HT1080 (cell line): Measurements from ENCODE around the gene BTBD10. TPM values are rescaled to one million over a fixed set of nuclear protein-coding genes. Genes with fewer than 3 reads are reported as not detected.
A peak's percentile ranks its signal among the peaks of the same experiment; 100 is the strongest.

ENCODE experiments used
- DNase-seq: peaks from one replicate; pipeline ENCODE4 v3.0.0-alpha.2; 2015; ENCODE audit warnings: low read depth
- polyA plus RNA-seq, 2 experiments: library from polyadenylated mRNA; depleted of rRNA; stranded (reverse); fragments of >200 nt; gene quantifications; 2 replicates each; pipeline ENCODE4 v1.2.3, GENCODE V29; 2015
- total RNA-seq: library from RNA; depleted of rRNA; stranded (reverse); fragments of >200 nt; shearing (Covaris generic); gene quantifications from 2 replicates; pipeline ENCODE4 v1.2.3, GENCODE V29; 2014; rRNA removed

The BTBD10 gene
- 62.3 and 64.0 TPM in 2 replicates for total RNA-seq
- polyA plus RNA-seq (2015; cell fraction: cytosol; rRNA removed): 55.6 and 60.3 TPM in 2 replicates
- 47.5 and 53.2 TPM in 2 replicates for polyA plus RNA-seq (2015; cell fraction: nucleus; rRNA removed)

DNA sequence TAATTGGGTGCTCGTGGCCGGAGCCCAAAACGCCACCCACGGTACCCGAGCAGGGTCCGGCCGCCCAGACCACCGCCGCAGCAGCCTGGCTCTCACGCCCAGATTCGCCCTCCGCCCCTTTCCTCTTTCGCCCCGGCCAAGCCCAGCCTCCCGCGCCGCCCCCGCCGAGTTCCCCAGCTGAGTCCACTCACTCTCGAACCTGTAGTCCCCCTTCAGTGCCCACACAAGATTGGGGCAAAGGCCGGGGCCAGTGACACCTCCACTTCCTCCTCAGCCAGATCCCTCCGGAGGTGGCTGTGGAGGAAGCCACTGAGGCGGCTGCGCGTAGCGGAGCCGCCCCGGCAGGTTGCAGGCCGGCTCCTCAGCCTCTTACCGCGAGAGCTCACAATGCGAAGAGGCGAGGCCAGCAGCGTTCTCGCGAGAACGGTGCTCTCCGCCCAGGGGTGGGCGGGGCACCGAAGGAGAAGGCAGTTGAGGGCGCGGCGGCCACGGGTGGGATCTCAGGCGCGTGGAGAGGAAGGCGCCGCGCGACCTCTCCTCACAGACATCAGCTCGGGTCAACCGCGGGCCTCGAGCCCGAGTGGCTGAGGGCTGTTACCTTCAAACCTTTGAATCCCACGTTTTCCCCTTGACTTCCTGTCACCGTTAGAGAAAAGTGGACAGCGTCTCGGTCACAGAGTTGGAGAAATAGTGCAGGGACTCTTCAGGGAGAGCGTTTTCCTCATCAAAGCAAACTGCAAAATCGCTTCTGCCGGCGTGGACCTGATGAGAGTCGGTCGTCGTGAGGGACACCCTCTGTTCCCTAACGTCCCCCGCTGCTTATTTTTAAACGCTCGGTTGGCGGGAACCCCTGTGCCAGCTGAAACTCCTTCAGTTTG is at the start of gene BTBD10:
Gene BTBD10, minus strand, starts transcription at position 322 of the 878 bp plus-strand sequence. CDS start 18,098 bp downstream, outside the sequence.
- DNase-seq: peak; percentile 93

DNA sequence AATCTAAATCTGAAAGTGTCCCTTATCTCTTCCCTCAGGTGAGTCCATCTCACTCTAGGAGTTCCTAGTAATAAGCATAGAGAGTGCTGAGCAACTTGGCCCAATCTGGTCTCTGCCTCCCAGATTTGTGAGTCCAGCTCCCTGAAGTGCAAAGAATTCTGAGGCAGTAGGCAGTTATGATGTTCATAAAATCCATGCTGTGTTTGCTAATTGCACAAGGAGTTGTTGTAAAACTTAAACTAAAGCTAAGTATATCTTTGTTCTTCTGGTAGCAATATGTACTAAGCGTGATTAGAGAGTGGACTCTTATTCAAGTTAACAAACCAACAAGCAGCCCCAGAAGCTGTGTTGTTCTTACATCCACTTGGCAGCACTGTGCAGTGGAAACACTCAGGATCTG is 40.4 kb upstream of the BTBD10 start:
- DNase-seq: no peak

DNA sequence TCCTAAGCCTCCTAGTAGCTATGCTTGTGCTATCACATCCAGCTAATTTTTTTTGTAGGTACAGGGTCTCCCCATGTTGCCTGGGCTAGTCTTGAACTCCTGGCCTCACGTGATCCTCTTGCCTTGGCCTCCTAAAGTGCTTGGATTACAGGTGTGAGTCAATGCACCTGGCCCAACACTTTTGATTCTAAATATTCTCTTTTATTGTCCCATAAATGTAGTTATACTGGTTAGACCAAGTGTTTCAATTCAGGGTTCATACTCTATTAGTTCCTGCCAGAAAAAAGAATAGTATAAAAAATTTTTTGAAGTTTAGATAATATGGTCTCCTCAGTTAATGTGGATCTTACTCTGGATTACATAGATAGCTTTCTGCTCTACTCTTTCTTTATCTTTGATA is 39.5 kb upstream of the BTBD10 start:
- DNase-seq: no peak

DNA sequence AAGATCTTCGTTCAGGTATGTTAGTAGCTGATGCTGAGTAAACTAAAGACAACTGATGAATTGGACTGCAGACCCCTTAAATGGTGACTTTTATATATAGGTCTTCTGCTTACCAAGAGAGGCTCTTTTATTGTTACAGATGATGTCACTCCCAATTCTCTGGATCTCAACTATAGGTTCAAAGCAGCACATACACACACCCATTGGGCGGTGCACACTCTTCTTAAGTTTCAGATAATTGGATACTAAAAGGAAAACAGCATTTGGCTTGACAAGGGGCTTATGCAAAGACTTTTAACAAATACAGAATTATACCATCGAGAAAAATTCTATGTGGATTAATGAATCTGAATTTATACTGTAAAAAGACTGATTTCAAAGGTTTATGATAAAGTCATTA is 32.9 kb upstream of the BTBD10 start, which contains the start of gene PTH:
Gene PTH, minus strand, starts transcription at position 69 of the 400 bp plus-strand sequence. CDS start 3,142 bp downstream, outside the sequence.
- DNase-seq: no peak

DNA sequence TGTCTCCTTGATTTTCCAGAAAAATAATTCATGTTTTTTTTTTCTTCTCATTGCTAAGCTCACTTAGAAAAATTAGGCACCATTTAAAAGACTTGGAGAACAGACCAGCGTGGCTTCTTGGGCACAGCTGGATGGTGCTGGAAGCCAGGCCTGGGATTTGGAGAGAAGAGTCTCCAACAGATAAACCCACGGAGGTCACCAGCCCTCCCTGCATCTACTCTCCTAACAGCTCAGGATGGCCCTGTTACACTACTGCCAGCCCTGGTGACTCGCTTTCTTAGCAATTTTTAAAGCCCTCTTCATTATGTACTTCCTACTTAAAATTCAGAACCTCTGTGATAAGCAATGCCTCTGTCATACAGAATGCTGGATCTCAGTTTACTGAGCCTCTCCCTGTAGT is 31.0 kb upstream of the BTBD10 start:
- no peak for DNase-seq

DNA sequence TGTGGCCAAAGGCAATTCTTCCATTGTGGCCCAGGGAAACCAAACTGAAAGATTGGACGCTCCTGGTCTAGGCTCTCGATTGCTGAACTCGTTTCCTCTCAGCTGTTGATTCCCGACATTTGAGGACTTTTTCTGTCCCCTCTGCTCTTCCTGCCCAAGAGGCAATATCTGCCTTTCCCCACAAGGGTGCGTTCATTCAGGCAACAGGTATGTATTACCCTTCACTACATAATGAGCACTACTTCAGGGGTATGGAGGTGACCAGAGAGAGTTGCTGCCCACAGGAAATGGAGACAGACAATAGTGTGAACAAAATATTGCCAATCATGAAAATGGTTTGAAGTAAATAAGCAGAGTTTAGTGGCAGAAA is 24.6 kb upstream of the BTBD10 start:
- DNase-seq: peak; percentile 62

DNA sequence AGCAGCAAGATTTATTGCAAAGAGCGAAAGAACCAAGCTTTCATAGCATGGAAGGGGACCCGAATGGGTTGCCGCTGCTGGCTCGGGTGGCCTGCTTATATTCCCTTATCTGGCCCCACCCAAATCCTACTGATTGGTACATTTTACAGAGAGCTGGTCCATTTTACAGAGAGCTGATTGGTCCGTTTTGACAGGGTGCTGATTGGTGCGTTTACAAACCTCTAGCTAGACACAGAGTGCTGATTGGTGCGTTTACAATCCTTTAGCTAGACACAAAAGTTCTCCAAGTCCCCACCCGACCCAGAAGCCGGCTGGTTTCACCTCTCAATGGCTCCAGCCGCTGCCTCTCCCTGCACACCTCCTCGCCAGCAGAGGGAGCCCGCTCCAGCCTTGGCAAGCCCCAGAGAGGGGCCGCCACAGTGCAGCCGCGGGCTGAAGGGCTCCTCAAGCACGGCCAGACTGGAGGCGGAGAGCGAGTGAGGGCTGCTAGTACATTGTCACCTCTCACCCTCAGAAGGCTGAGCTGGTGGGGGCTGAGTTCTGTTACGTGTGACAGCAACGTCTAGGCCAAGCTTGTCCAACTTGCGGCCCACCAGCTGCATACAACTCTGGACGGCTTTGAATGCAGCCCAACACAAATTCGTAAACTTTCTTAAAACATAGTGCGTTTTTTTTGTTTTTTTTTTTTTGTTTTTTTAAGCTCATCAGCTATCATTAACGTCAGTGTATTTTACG is 24.1 kb upstream of the BTBD10 start:
- peak; percentile 71 for DNase-seq

DNA sequence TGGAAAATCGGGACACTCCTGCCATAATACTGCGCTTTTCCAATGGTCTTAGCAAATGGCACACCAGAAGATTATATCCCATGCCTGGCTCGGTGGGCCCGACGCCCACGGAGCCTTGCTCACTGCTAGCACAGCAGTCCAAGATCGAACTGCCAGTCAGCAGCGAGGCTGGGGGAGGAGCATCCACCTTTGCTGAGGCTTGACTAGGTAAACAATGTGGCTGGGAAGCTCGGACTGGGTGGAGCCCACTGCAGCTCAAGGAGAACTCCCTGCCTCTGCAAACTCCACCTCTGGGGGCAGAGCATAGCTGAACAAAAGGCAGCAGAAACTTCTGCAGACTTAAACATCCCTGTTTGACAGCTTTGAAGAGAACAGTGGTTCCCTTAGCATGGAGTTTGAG is 17.2 kb upstream of the BTBD10 start:
- no peak for DNase-seq

DNA sequence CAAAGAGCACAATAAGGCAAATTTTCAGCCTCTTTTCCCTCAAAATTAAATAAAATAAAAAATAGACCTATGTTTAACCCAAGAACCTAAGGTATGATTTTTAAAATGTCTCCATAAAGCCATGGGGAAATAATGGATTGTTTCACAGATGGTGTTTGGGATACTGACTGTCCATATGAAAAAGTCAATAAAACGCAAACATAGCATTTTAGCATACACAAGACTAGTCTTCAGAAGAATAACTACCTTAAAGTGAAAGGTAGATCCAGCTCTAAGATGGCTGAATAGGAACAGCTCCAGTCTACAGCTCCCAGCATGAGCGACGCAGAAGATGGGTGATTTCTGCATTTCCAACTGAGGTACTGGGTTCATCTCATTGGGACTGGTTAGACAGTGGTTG is 16.7 kb upstream of the BTBD10 start:
- no peak for DNase-seq

DNA sequence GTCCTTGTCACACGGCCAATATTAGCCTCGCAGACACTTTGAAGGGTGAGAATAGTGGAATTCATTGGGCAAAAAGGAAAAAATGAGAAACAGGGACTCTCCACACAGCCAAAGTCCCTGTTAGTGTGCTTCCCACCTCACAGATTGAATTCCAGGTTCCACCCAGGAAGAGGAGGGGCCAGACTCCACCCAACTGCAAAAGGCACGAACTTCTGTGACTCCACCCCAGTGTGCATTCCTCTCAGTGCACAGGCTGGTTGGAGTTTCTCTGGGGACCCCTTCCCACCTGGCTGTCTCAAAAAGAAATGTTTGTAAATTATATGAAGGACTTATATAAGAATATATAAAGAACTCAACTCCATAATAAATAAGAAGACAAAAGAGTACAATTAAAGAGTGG is 12.1 kb upstream of the BTBD10 start:
- DNase-seq: no peak

DNA sequence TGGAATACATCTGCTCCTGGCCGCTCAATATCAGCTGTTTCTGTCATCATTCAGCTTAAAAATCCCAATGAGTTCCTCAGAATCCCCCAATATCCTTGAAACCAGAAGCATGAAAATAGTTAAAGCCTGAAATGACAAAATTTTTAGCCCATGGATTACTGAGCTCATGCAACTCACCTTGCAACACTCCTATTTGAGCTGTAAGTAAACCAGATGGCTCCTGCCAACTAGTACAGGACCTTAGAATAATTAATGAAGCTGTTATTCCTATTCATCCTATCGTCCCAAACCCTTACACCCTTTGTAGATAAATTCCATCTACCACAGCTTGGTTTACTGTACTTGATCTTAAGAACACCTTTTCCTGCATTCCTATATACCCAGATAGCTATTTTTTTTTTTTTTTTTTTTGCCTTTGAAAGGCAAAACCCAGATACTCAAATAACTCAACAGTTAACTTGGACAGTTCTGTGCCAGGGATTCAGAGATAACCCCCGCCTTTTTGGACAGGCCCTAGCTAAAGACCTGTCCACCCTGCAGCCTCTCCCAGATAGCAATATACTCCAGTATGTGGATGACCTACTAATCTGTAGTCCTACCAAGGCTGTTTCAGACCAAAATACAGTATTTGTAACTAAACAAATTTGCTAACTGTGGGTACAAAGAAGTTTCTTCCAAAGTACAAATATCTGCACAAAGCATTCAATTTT is 10.1 kb upstream of the BTBD10 start:
- DNase-seq: no peak

DNA sequence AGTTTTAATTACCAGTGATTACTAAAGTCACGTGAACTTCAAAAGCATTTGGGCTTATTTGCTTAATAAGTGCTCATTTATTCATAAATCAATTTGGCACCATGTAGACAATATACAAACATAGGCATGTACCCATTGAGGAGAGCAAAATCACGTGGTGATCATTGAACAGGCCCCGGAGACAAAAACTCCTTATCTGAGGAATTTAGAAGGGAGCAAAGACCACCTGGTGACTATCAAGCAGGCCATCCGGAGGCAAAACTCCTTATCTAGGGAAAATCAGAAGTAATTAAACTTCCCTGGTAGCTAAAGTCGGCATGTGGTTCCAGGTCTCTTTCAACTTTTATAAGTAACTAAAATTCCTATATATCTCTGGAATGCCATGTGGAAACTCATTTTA is 5.7 kb upstream of the BTBD10 start:
- DNase-seq: no peak

DNA sequence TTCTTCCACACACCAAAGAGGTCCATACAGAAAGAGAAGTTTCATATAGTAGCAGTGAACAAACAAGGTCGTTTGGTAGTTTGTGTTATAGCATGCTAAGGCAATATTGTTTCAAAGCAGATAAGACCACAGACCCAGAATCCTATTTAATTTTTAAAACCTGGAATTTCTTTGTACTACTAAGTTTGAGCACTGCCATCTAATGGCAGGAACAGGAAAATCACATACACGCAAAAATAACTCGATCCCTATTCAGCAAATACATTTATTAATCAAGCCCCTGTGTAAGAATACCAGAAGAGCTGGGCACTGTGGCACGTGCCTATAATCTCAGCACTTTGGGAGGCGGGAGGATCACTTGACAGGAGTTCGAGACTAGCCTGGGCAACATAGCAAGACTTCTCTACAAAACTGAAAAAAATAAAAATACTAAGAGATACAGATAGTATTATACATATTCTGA is 2.9 kb upstream of the BTBD10 start:
- DNase-seq: peak; percentile 61

DNA sequence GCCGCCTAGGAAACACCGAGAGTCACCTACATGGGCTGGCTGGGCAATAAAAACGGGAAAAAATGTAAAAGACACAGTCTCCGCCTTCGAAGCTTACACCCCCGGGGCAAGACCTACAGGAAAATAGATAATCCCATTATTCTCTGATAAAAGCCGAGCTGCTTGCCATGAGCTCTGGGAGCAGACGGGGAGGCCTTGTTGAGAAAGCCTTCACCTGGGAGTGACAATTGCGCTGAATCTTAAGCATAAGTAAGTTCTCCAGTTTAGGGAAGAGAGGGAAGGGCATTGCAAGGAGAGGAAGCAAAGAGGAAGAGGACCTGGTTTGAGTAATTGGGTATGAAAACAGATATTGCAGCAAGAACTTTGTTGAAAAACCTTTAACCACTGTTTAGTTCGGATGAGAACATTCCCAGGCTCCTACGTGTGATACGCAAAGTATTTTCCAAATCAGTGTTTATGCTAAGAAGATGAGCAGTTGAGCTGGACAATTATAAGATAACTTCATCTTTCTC is 813 bp upstream of the BTBD10 start:
- DNase-seq: no peak

DNA sequence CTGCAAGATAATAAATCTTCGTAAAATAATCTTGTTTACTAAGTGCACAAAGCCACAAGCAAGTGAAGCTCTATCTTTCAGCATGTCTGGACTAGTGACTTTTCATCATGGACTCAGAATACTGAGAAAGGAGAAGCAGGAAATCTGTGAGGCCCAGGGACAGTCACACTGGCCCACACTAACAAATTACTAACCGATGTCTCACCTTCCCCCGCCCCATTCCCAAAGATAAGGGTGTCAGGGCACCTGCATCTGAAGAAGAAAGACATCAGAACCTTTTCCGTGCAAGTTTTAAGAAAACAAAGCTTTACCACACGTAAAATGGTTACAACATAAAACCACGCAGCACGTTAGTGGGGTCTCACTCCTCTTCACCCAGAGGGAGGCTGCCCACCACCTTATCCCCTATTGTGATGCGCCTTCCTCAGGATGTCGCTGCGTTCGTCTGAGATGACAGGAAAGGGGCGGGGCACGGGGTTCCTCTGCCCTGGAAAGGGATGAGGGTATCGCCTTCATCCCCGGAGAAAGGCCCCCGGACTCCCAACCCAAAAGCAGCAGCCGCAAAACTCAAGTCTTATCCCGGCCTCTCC is 616 bp downstream of the BTBD10 start:
- peak; percentile 81 for DNase-seq

DNA sequence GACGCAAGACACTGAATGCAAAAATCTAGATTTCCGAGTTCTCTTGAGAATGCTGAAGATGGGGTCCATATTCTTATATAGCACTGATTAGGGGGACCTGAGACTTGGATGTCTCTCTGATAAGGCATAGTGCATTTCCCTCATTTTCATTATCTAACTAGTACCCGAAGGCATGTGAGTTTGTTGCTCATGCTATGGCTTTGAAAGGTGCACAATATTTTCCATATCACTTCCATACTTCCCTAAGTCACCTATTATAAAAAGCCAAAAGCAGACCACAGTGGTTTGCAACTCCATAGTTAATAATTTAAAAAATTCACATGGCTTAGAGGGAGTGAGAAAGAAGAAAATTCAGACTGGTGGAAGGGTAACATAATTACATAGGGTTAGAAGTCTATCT is 1.7 kb downstream of the BTBD10 start:
- DNase-seq: no peak

DNA sequence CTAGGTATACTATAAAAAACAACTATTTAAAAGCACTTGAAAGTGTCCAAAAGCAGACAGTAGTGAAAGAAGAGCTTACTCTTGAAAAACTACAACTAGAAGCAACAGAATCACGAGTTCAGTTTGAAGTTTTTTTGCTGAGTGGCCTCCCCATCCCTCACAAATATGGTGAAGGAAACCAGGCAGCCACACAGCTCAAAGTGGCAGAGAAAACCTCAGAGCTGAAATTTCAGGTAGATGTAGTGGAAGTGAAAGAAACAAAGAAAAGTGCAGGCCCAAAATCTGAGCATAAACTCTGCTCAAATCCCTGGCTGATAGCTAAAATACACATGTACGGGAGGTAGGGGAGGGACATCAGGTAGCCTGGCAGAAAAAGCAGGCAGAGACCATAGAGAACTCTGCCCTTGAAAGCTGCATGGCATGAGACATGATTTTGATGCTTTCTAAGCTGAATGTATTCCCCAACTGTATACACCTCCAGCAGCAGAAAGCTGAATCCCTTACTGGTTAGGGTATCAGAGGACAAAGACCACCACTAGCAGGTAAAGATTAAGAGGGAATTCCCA is 12.1 kb downstream of the BTBD10 start:
- DNase-seq: no peak

DNA sequence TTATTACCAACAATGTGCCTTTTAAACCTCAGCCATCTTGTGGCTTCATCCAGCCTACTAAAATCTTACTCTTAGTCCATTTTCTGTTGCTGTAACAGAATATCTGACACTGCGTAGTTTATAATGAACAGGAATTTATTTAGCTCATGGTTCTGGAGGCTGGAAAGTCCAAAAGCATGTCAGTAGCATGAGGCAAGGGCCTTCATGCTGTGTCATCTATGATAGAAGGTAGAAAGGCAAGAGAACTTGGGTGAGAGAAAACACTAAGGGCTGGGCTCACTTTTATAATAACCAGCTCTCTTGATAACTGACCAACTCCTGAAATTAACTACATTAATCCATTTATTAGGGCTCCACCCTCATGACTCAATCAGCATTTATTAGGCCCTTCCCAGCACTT is 13.5 kb downstream of the BTBD10 start:
- DNase-seq: no peak

DNA sequence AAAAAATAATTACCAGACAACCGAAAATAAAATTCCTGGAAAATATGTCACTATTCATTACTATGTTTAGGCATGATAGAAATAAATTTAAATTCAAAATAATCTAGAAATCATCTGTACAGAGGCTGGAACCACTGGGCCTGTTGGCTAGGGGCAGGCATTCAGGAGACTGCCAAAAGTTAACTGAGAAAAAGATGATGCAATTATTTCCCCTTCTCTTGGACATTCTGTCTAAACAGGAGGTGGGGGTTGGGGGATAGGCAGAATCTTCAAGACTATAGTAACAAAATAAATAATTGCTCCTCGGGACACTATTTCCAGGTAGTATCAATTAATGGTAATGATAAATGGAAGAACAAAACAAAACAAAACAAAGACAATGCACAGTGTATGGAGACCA is 14.1 kb downstream of the BTBD10 start:
- DNase-seq: no peak

DNA sequence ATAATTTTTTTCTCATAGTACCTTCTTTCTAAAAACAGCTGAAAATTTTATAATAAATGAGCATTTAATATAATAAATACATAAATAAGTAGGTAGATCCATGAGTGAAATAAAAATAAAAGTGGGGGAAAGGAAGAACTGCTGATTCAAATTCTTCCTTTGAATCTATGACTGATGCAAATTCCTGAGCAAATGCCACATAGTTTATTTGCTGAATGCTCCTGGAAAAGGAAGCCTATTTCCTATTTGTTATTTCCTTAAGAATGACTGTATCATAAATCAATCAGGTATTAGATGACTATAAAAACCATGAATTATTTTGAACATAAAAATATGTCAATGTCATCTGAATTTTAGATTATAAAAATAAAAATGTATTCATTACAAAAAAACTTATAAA is 16.6 kb downstream of the BTBD10 start:
- DNase-seq: peak; percentile 12

DNA sequence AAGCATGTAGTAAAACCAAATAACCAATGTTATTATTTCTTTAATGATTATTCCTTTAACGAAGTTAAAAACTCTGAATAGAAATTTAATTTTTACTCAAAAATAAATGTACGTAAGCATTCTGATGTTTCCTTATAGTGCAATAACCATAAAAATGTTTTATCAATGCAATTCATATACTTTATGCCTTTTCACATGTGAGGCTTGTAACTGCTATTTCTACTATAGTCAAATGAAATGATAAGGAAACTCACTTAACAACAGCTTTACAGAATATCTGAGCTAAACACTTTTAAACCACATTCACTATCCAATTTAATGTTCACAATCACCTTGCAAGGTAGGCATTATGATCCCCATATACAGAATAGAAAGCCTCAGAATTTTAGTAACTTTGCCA is 17.4 kb downstream of the BTBD10 start:
- no peak for DNase-seq
